Keratinocyte (primary cell): ENCODE results near the gene DOK4. TPM values are rescaled to one million over a fixed set of nuclear protein-coding genes. Genes with fewer than 3 reads are reported as not detected.

Experiments used
- DNase-seq: peaks from one replicate; pipeline ENCODE4 v3.0.0-alpha.2; 2011; ENCODE audit warnings: low read depth, missing footprints, low spot score
- FAIRE-seq: peaks from 2 replicates; lab custom pipeline; 2011; peaks lifted over from hg19 to GRCh38; lab: Jason Lieb, UNC
- H2AFZ ChIP-seq: 2 replicates; pipeline ENCODE4 v1.6.0; 2012; ENCODE audit warnings: low read length, control low read depth, inconsistent platforms; ENCODE audit not compliant: control insufficient read depth
- H3K27ac ChIP-seq: 2 replicates; pipeline ENCODE4 v1.5.1; 2011; ENCODE audit warnings: low read length; ENCODE audit not compliant: control insufficient read depth, insufficient read depth
- H3K27me3 ChIP-seq: 3 replicates; pipeline ENCODE4 v1.6.0; 2011; ENCODE audit warnings: low read length; ENCODE audit not compliant: control insufficient read depth, insufficient read depth; ENCODE audit errors: extremely low read depth
- H3K36me3 ChIP-seq, 2 experiments: 2 replicates in 1 of 2; 3 replicates in 1 of 2; pipeline ENCODE4 v1.5.1; 2011; ENCODE audit warnings: low read length in 2 of 2, mild to moderate bottlenecking in 1 of 2; ENCODE audit not compliant: control insufficient read depth in 2 of 2, insufficient read depth in 2 of 2; ENCODE audit errors: extremely low read depth in 1 of 2
- H3K4me1 ChIP-seq: 3 replicates; pipeline ENCODE4 v1.5.1; 2011; ENCODE audit warnings: low read length; ENCODE audit not compliant: control insufficient read depth, insufficient read depth; ENCODE audit errors: extremely low read depth
- H3K4me2 ChIP-seq: 3 replicates; pipeline ENCODE4 v1.6.0; 2011; ENCODE audit warnings: low read depth, low read length; ENCODE audit not compliant: control insufficient read depth, insufficient read depth; ENCODE audit errors: extremely low read depth
- H3K4me3 ChIP-seq, 3 experiments: fragments of 200-600 bp in 1 of 3; sonication (generic) in 1 of 3; 2 replicates in 2 of 3; 3 replicates in 1 of 3; pipeline ENCODE4 v1.5.1; 2011 to 2016; ENCODE audit warnings: low read length in 3 of 3, mild to moderate bottlenecking in 3 of 3, control low read depth in 2 of 3, inconsistent platforms in 1 of 3, low read depth in 1 of 3, mixed read lengths in 1 of 3, mixed run types in 1 of 3, moderate library complexity in 1 of 3; ENCODE audit not compliant: control insufficient read depth in 2 of 3, insufficient read depth in 2 of 3; ENCODE audit errors: extremely low read depth in 1 of 3
- H3K79me2 ChIP-seq: 2 replicates; pipeline ENCODE4 v1.6.0; 2012; ENCODE audit warnings: low read length; ENCODE audit not compliant: control insufficient read depth, insufficient read depth
- H3K9ac ChIP-seq: 3 replicates; pipeline ENCODE4 v1.6.0; 2011; ENCODE audit warnings: low read length; ENCODE audit not compliant: control insufficient read depth, insufficient read depth; ENCODE audit errors: extremely low read depth
- H3K9me1 ChIP-seq: 3 replicates; pipeline ENCODE4 v1.6.0; 2011; ENCODE audit warnings: low read length; ENCODE audit not compliant: control insufficient read depth, insufficient read depth; ENCODE audit errors: extremely low read depth
- H3K9me3 ChIP-seq: 2 replicates; pipeline ENCODE4 v1.5.1; 2012; ENCODE audit warnings: low read depth, low read length; ENCODE audit not compliant: control insufficient read depth
- H4K20me1 ChIP-seq: 3 replicates; pipeline ENCODE4 v1.6.0; 2011; ENCODE audit warnings: low read length; ENCODE audit not compliant: control insufficient read depth, insufficient read depth; ENCODE audit errors: extremely low read depth
- EZH2 ChIP-seq: IDR thresholded peaks from one replicate; pipeline ENCODE4 v1.6.1; 2012; ENCODE audit warnings: inconsistent platforms, mild to moderate bottlenecking, low read length, moderate library complexity
- dilution Hi-C: fragments of 300-500 bp; cut with MboI; formaldehyde crosslinking; loops from one replicate; pipeline ENCODE4 v1.7.0; 2020; ENCODE audit warnings: low sequenced_read_pairs; ENCODE audit not compliant: extremely low pct_ligation_motif_present
- polyA plus RNA-seq, 5 experiments: library from polyadenylated mRNA; depleted of rRNA in 3 of 5; stranded (reverse) in 3 of 5; stranded (forward) in 1 of 5; unstranded in 1 of 5; fragments of >200 nt; gene quantifications; 1 replicate in 1 of 5; 2 replicates in 3 of 5; 3 replicates in 1 of 5; pipeline versions ENCODE4 v1.2.1 to v1.2.3, GENCODE V29; 2011 to 2012; ENCODE audit warnings: missing spikeins in 2 of 5, low read depth in 1 of 5, low replicate concordance in 1 of 5
- TF ChIP-seq, protein P1 (sequence below), 3 experiments: IDR thresholded peaks in 1 of 3; conservative IDR thresholded peaks in 1 of 3; optimal IDR thresholded peaks in 1 of 3; 2 replicates in 2 of 3; 3 replicates in 1 of 3; pipeline versions ENCODE3 to v1.5.1; 2011; ENCODE audit warnings: low read length in 3 of 3, mild to moderate bottlenecking in 3 of 3, moderate library complexity in 2 of 3, control low read depth in 1 of 3, inconsistent platforms in 1 of 3; ENCODE audit not compliant: insufficient read depth in 2 of 3; ENCODE audit errors: extremely low read depth in 1 of 3

DOK4 gene
- polyA plus RNA-seq, 1 donor (not counting 4 experiments of a cell fraction or from before 2014, with no cell fraction given), result 17.6 TPM

DNA sequence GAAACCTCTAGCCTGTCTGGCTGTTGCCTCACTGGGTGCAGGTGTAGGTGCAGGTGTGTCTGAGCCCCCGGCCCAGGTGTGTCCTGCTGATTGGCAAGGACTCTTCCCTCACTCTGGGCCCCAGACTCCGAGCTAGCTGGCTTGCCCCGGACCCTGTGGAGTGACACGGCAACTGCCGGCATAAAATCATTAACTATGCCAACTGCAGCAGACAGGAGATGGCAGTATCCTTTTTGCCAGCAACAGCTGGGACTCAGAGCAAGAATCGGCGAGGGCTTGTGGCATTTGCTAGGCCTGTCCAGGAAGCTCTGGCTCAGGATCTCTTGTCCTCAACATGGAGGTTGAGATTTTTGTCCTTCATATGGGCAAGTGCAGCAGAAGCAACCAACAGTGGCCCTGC lies 59.9 kb downstream of the DOK4 start:
- Histone ChIP-seq H3K4me1 (peaks cover 4% of the 10 kb centered on the region), H3K9ac (no peak overlapping the region), H3K4me3 (no peak overlapping the region), H3K9me1 (no peaks in the 10 kb centered on the region), H3K4me2 (no peak overlapping the region), H3K27ac (no peak overlapping the region), H3K79me2 (no peaks in the 10 kb centered on the region), H2AFZ (no peak overlapping the region), H4K20me1 (no peaks in the 10 kb centered on the region), H3K36me3 (peaks cover 22 to 29% of the 10 kb centered on the region in 2 experiments), H3K27me3 (no peaks in the 10 kb centered on the region), H3K9me3 (no peaks in the 10 kb centered on the region)
- DNase-seq (no peak), FAIRE-seq (no peak)
- dilution Hi-C loops, result no loop called here
- TF ChIP-seq EZH2, result no peak
- TF ChIP-seq, protein P1, sequence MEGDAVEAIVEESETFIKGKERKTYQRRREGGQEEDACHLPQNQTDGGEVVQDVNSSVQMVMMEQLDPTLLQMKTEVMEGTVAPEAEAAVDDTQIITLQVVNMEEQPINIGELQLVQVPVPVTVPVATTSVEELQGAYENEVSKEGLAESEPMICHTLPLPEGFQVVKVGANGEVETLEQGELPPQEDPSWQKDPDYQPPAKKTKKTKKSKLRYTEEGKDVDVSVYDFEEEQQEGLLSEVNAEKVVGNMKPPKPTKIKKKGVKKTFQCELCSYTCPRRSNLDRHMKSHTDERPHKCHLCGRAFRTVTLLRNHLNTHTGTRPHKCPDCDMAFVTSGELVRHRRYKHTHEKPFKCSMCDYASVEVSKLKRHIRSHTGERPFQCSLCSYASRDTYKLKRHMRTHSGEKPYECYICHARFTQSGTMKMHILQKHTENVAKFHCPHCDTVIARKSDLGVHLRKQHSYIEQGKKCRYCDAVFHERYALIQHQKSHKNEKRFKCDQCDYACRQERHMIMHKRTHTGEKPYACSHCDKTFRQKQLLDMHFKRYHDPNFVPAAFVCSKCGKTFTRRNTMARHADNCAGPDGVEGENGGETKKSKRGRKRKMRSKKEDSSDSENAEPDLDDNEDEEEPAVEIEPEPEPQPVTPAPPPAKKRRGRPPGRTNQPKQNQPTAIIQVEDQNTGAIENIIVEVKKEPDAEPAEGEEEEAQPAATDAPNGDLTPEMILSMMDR (optimal IDR thresholded peaks at IDR 0.05 in 1 of 3, IDR thresholded peaks at IDR 0.05 in 1 of 3, conservative IDR thresholded peaks at IDR 0.05 in 1 of 3; ENCODE audit: extremely low read depth in 1 of 3, insufficient read depth in 2 of 3, low read length in 3 of 3), result no peak

DNA sequence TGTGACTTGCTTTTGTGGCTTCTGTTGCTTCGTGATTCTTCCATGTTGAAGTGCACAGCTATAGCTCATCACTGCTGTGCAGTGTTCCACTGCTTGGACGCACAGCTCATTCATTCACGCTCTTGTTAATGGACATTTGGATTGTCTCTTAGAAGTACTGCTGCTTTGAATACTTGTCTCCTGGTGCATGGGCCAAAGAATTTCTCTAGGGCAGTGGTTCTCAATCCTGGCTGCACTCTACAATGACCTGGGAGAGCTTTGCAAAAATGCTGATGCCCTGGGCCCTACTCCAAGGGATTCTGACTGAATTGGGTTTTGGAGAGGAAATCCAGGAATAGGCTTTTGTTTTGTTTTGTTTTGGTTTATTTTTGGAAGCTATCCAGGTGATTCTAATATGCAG lies 61.7 kb downstream of the DOK4 start:
- Histone ChIP-seq H3K9ac (no peak overlapping the region), H3K4me1 (peaks cover 4% of the 10 kb centered on the region), H3K36me3 (peaks cover 14 to 15% of the 10 kb centered on the region in 2 experiments), H3K27ac (no peak overlapping the region), H3K79me2 (no peaks in the 10 kb centered on the region), H3K9me1 (no peaks in the 10 kb centered on the region), H4K20me1 (no peaks in the 10 kb centered on the region), H2AFZ (no peak overlapping the region), H3K27me3 (no peaks in the 10 kb centered on the region), H3K9me3 (no peaks in the 10 kb centered on the region), H3K4me3 (no peak overlapping the region), H3K4me2 (no peak overlapping the region)
- no peak for TF ChIP-seq EZH2
- TF ChIP-seq, protein P1 (optimal IDR thresholded peaks at IDR 0.05 in 1 of 3, IDR thresholded peaks at IDR 0.05 in 1 of 3, conservative IDR thresholded peaks at IDR 0.05 in 1 of 3; ENCODE audit: extremely low read depth in 1 of 3, insufficient read depth in 2 of 3, low read length in 3 of 3), result no peak
- FAIRE-seq (no peak), DNase-seq (no peak)
- dilution Hi-C loops, result no loop called here
